Mesendoderm (in vitro differentiated cells): ENCODE results near the gene ADAMTSL2.

ENCODE experiments used
- DNase-seq: peaks from one replicate; pipeline ENCODE4 v3.0.0; 2013
- H2AK5ac ChIP-seq: 2 replicates; pipeline ENCODE4 v1.6.1; 2013; ENCODE audit warnings: low read length, inconsistent platforms
- H2BK120ac ChIP-seq: 2 replicates; pipeline ENCODE4 v1.6.1; 2013; ENCODE audit warnings: low read depth, mild to moderate bottlenecking, low read length, moderate library complexity, mixed read lengths
- H2BK15ac ChIP-seq: replicated peaks from 2 replicates; pipeline ENCODE4 v1.6.1; 2013; ENCODE audit warnings: low read depth, mild to moderate bottlenecking, moderate library complexity
- H2BK5ac ChIP-seq: 2 replicates; pipeline ENCODE4 v1.6.1; 2013; ENCODE audit warnings: low read length, inconsistent platforms
- H3K18ac ChIP-seq: 2 replicates; pipeline ENCODE4 v1.6.1; 2013; ENCODE audit warnings: mild to moderate bottlenecking, low read length, mixed read lengths
- H3K23ac ChIP-seq: one replicate; pipeline ENCODE4 v1.6.1; 2013; ENCODE audit warnings: low read length
- H3K27ac ChIP-seq: 2 replicates; pipeline ENCODE4 v1.5.1; 2013; ENCODE audit warnings: low read depth, mild to moderate bottlenecking, inconsistent platforms, low read length, moderate library complexity
- H3K27me3 ChIP-seq: 2 replicates; pipeline ENCODE4 v1.6.1; 2013; ENCODE audit warnings: low read length, control low read depth, mild to moderate bottlenecking, inconsistent platforms; ENCODE audit not compliant: insufficient read depth, poor library complexity
- H3K36me3 ChIP-seq: 2 replicates; pipeline ENCODE4 v1.6.1; 2013; ENCODE audit warnings: low read length, inconsistent platforms; ENCODE audit not compliant: control insufficient read depth, insufficient read depth
- H3K4ac ChIP-seq: one replicate; pipeline ENCODE4 v1.6.1; 2013; ENCODE audit warnings: low read depth, mild to moderate bottlenecking, low read length, moderate library complexity
- H3K4me1 ChIP-seq: 2 replicates; pipeline ENCODE4 v1.6.1; 2013; ENCODE audit warnings: low read depth, low read length, inconsistent platforms; ENCODE audit not compliant: control insufficient read depth
- H3K4me2 ChIP-seq: 2 replicates; pipeline ENCODE4 v1.6.1; 2013; ENCODE audit warnings: low read length
- H3K4me3 ChIP-seq: 2 replicates; pipeline ENCODE4 v1.5.1; 2013; ENCODE audit warnings: mild to moderate bottlenecking, low read length
- H3K56ac ChIP-seq: one replicate; pipeline ENCODE4 v1.6.1; 2013; ENCODE audit warnings: low read length
- H3K79me1 ChIP-seq: 2 replicates; pipeline ENCODE4 v1.6.1; 2013; ENCODE audit warnings: low read length, inconsistent platforms
- H3K79me2 ChIP-seq: 2 replicates; pipeline ENCODE4 v1.6.1; 2013; ENCODE audit warnings: mild to moderate bottlenecking, low read length; ENCODE audit not compliant: control insufficient read depth, insufficient read depth
- H3K9ac ChIP-seq: 2 replicates; pipeline ENCODE4 v1.6.1; 2013; ENCODE audit warnings: low read length, inconsistent platforms
- H4K5ac ChIP-seq: one replicate; pipeline ENCODE4 v1.6.1; 2013; ENCODE audit warnings: low read length
- H4K8ac ChIP-seq: one replicate; pipeline ENCODE4 v1.6.1; 2013; ENCODE audit warnings: low read depth, mild to moderate bottlenecking, control low read depth, low read length, moderate library complexity
- WGBS: extraction: QIAGEN DNeasy Blood & Tissue Kit; methylation state at CpG from one replicate; pipeline ENCODE4 v1.1.7; 2013; ENCODE audit warnings: low lambda C conversion rate, missing lambda C conversion rate; ENCODE audit not compliant: insufficient coverage; ENCODE audit errors: extremely low coverage; 5-methylcytosine and 5-hydroxymethylcytosine counted together

Gene ADAMTSL2

DNA sequence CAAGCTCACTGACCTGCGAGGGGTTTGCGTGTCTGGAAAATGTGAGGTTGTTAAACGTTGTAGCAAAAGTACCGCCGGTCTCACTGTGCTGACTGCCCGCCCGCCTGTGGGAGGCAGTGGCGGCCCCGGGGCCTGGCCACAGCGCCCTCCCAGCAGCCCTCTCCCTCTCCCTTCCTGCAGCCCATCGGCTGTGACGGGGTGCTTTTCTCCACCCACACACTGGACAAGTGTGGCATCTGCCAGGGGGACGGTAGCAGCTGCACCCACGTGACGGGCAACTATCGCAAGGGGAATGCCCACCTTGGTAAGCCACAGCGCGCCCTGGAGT lies 6.2 kb downstream of the ADAMTSL2 start:
- Histone ChIP-seq H2BK120ac (no peak overlapping the region), H3K79me1 (no peaks in the 10 kb centered on the region), H3K9ac (peak overlapping the region; percentile 72), H3K27ac (no peak overlapping the region), H4K8ac (no peak overlapping the region), H2BK5ac (peak overlapping the region; percentile 79), H2BK15ac (no peak overlapping the region), H4K5ac (no peak overlapping the region), H3K27me3 (no peaks in the 10 kb centered on the region), H2AK5ac (no peak overlapping the region), H3K4ac (no peak overlapping the region), H3K18ac (no peak overlapping the region), H3K4me3 (no peak overlapping the region), H3K4me2 (peak overlapping the region; percentile 51), H3K56ac (peak overlapping the region; percentile 94), H3K23ac (no peak overlapping the region), H3K36me3 (no peaks in the 10 kb centered on the region), H3K79me2 (no peaks in the 10 kb centered on the region), H3K4me1 (peaks cover 10% of the 10 kb centered on the region)
- no CpG with 5 or more reads among the region's 18 CpGs for WGBS
- peak; percentile 56 for DNase-seq

DNA sequence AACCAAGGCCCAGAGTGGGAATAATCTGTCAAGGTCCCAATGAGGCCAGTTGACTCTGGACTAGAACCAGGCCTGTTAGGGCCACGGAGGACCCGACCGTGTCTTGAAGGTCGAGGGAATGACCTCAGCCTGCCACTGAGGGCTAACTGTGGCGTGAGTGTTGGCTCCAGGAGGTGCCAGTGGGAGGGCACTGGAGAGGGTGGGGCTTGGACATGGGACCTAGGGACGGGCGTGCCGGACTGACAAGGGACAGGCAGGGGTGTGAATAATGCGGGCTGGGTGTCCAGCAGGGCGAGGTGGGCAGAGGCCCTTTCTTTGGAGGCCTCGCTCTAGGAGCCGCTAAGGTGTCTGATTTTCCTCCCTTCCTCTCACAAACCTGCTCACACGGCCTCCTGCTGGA lies 7.5 kb downstream of the ADAMTSL2 start:
- Histone ChIP-seq H3K27ac (no peak overlapping the region), H3K56ac (no peak overlapping the region), H3K23ac (no peak overlapping the region), H3K4me2 (no peak overlapping the region), H4K8ac (no peak overlapping the region), H3K4ac (no peak overlapping the region), H3K36me3 (no peaks in the 10 kb centered on the region), H3K18ac (no peak overlapping the region), H3K27me3 (no peaks in the 10 kb centered on the region), H4K5ac (no peak overlapping the region), H2BK120ac (no peak overlapping the region), H3K4me3 (no peak overlapping the region), H2AK5ac (no peak overlapping the region), H3K9ac (no peak overlapping the region), H3K79me1 (no peaks in the 10 kb centered on the region), H2BK15ac (no peak overlapping the region), H3K79me2 (no peaks in the 10 kb centered on the region), H3K4me1 (peaks cover 10% of the 10 kb centered on the region), H2BK5ac (no peak overlapping the region)
- no CpG with 5 or more reads among the region's 13 CpGs for WGBS
- DNase-seq, result no peak

DNA sequence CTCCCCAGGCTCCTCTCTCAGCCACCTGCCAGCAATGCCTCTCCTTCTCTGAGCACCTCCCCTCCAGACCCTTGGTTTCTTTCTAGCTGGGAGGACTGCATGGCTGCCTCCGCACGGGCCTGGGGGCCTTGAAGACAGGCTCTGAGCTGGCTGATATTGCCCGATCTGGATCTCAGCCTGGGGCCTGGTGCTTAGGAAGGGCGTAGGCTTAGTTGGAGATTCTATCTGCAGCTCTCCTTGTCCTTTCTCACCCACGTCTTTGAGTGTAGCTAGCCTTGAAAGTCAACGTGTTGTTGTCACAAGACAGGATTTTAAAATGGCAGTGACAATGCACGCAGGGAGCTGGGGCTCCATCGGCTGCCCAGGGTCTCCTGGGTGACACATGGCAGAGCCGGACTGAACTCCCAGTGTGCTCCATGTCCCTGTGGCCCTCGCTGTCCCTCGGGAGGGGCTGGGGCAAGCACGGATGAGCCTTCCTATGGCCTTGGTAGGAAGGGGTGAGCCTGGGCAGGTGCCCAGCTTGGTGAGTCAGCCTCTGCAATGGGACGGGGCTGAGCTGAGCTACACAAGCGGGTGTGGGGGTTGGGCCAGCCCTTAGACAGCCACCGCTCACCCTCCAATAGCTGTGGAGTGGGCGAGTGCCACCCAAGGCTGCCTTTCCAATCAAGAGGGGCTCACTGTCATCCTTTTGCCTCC lies 9.4 kb downstream of the ADAMTSL2 start:
- no peak overlapping the region for H3K9ac ChIP-seq
- H3K4me1 ChIP-seq, result peaks cover 10% of the 10 kb centered on the region
- no peak overlapping the region for H2BK120ac ChIP-seq
- DNase-seq, result no peak
- H3K36me3 ChIP-seq, result no peaks in the 10 kb centered on the region
- no peak overlapping the region for H3K4me3 ChIP-seq
- no peak overlapping the region for H3K4ac ChIP-seq
- no peak overlapping the region for H3K4me2 ChIP-seq
- no peak overlapping the region for H2BK5ac ChIP-seq
- no peaks in the 10 kb centered on the region for H3K79me2 ChIP-seq
- H4K8ac ChIP-seq, result no peak overlapping the region
- H3K27ac ChIP-seq, result no peak overlapping the region
- H3K23ac ChIP-seq, result no peak overlapping the region
- no peak overlapping the region for H3K56ac ChIP-seq
- H3K79me1 ChIP-seq, result no peaks in the 10 kb centered on the region
- no peak overlapping the region for H4K5ac ChIP-seq
- H2AK5ac ChIP-seq, result no peak overlapping the region
- H3K27me3 ChIP-seq, result no peaks in the 10 kb centered on the region
- H2BK15ac ChIP-seq, result no peak overlapping the region
- no CpG with 5 or more reads among the region's 16 CpGs for WGBS
- no peak overlapping the region for H3K18ac ChIP-seq

DNA sequence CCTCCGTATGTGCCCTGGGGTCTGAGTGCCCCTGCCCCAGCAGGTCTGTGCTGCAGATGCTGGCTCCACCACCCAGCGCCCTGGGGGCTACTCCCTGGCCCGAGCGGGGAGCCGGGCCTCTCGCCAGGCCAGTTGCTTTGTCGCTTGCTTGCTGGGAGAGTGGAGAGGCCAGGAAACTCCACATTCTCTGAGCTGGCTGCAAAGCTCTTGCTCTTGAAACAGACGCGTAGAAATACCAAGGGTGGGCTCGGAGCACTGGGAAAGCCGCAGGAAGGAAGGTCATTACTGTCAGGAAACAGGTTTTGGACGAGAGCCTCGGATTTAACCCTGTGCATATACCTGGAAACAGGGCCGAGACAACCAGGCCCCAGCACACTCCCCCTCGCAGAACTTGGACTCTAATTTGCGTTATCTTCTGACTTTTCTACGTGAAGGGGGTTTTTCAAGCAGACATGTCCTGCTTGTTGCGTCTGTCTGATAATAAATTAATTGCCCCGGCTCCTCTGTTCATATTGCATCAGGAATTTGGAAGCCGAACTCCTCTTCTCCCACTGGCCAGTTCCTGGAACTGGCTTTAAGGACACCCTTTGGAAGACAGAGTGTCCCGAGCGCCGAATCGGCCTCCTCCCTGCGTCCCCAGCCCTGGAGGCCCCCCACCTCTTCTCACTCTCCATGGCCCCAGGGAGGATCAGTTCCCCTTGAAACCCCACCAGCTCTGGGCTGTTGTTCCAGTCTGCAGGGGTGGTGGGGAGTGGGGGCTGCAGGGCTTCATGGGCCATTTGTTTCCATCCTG lies 11.2 kb downstream of the ADAMTSL2 start:
- Histone ChIP-seq H2AK5ac (no peak overlapping the region), H2BK5ac (no peak overlapping the region), H3K18ac (no peak overlapping the region), H3K36me3 (no peaks in the 10 kb centered on the region), H3K79me2 (no peaks in the 10 kb centered on the region), H3K27me3 (no peaks in the 10 kb centered on the region), H3K23ac (no peak overlapping the region), H4K8ac (no peak overlapping the region), H4K5ac (no peak overlapping the region), H3K79me1 (no peaks in the 10 kb centered on the region), H3K4me2 (no peak overlapping the region), H2BK15ac (no peak overlapping the region), H3K27ac (no peak overlapping the region), H3K4me1 (no peaks in the 10 kb centered on the region), H3K4me3 (no peak overlapping the region), H3K56ac (no peak overlapping the region), H2BK120ac (no peak overlapping the region), H3K4ac (no peak overlapping the region), H3K9ac (no peak overlapping the region)
- no peak for DNase-seq
- no CpG with 5 or more reads among the region's 25 CpGs for WGBS

DNA sequence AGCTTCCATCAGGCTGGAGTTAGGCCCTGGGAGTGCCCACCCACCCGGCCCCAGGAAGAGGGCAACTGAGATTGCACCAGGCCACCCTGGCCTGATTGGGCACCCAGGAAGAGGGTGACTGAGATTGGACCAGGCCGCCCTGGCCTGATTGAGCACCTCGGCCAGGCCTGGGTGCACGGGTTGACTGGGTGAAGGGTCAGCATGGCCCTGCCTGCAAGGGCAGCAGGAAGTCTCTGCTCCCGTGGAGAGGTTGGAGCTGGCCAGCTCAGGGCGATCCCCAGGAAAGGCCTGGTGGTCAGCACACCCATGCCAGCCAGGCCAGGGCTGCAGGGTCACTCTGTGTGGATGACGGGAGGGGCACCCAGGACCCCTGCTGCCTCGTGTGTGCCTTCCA lies 11.8 kb downstream of the ADAMTSL2 start:
- H2BK15ac ChIP-seq, result no peak overlapping the region
- H2BK5ac ChIP-seq, result no peak overlapping the region
- no peak overlapping the region for H3K4me2 ChIP-seq
- no peaks in the 10 kb centered on the region for H3K36me3 ChIP-seq
- H3K27ac ChIP-seq, result no peak overlapping the region
- no peak overlapping the region for H3K56ac ChIP-seq
- no peak overlapping the region for H4K5ac ChIP-seq
- no peaks in the 10 kb centered on the region for H3K4me1 ChIP-seq
- DNase-seq, result no peak
- H3K4ac ChIP-seq, result no peak overlapping the region
- no peak overlapping the region for H2BK120ac ChIP-seq
- no peak overlapping the region for H2AK5ac ChIP-seq
- no peak overlapping the region for H3K9ac ChIP-seq
- no peak overlapping the region for H3K18ac ChIP-seq
- no peak overlapping the region for H3K23ac ChIP-seq
- no peaks in the 10 kb centered on the region for H3K27me3 ChIP-seq
- no peak overlapping the region for H3K4me3 ChIP-seq
- WGBS, result no CpG with 5 or more reads among the region's 8 CpGs
- H4K8ac ChIP-seq, result no peak overlapping the region
- H3K79me1 ChIP-seq, result no peaks in the 10 kb centered on the region
- no peaks in the 10 kb centered on the region for H3K79me2 ChIP-seq
